Measurements from ENCODE around the gene KRT34. TPM values are rescaled to one million over a fixed set of nuclear protein-coding genes. Genes with fewer than 3 reads are reported as not detected.

Gene KRT34
- polyA plus RNA-seq, 1 of the 3 experiments (the other 2 are of a cell fraction) = 0.08 TPM

GRCh38 chr17:41333836-41334235 lies 48.3 kb downstream of the KRT34 start:
- no peaks in the 10 kb centered on the region for H3K9me2 ChIP-seq
- H3K4me2 ChIP-seq = no peak overlapping the region
- H3K27ac ChIP-seq (ENCODE audit: low read depth in 2 of 2, low read length in 1 of 2) = no peak overlapping the region
- no peak overlapping the region for H3K9ac ChIP-seq
- H2AFZ ChIP-seq (ENCODE audit: low read depth) = no peak overlapping the region
- no peaks in the 10 kb centered on the region for H3K36me3 ChIP-seq (replicated peaks in 1 of 2; ENCODE audit: control insufficient read depth in 1 of 2, insufficient read depth in 2 of 2, low read length in 1 of 2)
- no peaks in the 10 kb centered on the region for H3K27me3 ChIP-seq (ENCODE audit: insufficient read depth)
- no peaks in the 10 kb centered on the region for H3K4me1 ChIP-seq (ENCODE audit: control insufficient read depth in 1 of 2, insufficient read depth in 2 of 2, low read depth in 1 of 2, low read length in 1 of 2)
- TF ChIP-seq RXRA (IDR thresholded peaks at IDR 0.05; ENCODE audit: borderline replicate concordance, low read depth) = no peak
- no peak for TF ChIP-seq USF2 (IDR thresholded peaks at IDR 0.05; ENCODE audit: borderline replicate concordance, low read depth, low read length)
- TF ChIP-seq SMC3 (IDR thresholded peaks at IDR 0.05; ENCODE audit: low read depth, low read length) = no peak
- TF ChIP-seq EZH2phosphoT487 (IDR thresholded peaks at IDR 0.05; ENCODE audit: borderline replicate concordance, low read depth) = no peak
- TF ChIP-seq TEAD4 (IDR thresholded peaks at IDR 0.05; ENCODE audit: borderline replicate concordance, insufficient read depth) = no peak
- no peak for TF ChIP-seq RAD21 (IDR thresholded peaks at IDR 0.05; ENCODE audit: low read length)
- TF ChIP-seq, protein P1, sequence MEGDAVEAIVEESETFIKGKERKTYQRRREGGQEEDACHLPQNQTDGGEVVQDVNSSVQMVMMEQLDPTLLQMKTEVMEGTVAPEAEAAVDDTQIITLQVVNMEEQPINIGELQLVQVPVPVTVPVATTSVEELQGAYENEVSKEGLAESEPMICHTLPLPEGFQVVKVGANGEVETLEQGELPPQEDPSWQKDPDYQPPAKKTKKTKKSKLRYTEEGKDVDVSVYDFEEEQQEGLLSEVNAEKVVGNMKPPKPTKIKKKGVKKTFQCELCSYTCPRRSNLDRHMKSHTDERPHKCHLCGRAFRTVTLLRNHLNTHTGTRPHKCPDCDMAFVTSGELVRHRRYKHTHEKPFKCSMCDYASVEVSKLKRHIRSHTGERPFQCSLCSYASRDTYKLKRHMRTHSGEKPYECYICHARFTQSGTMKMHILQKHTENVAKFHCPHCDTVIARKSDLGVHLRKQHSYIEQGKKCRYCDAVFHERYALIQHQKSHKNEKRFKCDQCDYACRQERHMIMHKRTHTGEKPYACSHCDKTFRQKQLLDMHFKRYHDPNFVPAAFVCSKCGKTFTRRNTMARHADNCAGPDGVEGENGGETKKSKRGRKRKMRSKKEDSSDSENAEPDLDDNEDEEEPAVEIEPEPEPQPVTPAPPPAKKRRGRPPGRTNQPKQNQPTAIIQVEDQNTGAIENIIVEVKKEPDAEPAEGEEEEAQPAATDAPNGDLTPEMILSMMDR (IDR thresholded peaks at IDR 0.05) = no peak
- TF ChIP-seq GABPA (IDR thresholded peaks at IDR 0.05; ENCODE audit: low read depth) = no peak
- no peak for TF ChIP-seq FOXJ3 (CRISPR knock-in tag; IDR thresholded peaks at IDR 0.05)
- no peak for TF ChIP-seq USF1 (IDR thresholded peaks at IDR 0.05; ENCODE audit: borderline replicate concordance, low read depth)
- no peak overlapping the region for H3K4me3 ChIP-seq (ENCODE audit: low read depth in 2 of 2, low read length in 1 of 2)
- no peaks in the 10 kb centered on the region for H4K20me1 ChIP-seq (ENCODE audit: insufficient read depth)
- 56% methylated on average over 3 of the region's 3 CpGs for WGBS (ENCODE audit: low lambda C conversion rate)
- ChIA-PET CTCF (interaction anchor here (0.6 to 2.2 kb wide), 2 partner anchors 12 to 1901 kb away, joined by 3 to 9 read pairs; no protein-coding TSS in a partner anchor), POLR2A (no interaction called here)
- H3K9me3 ChIP-seq = no peaks in the 10 kb centered on the region
- no peaks in the 10 kb centered on the region for H3K79me2 ChIP-seq (ENCODE audit: insufficient read depth)
- DNase-seq = no peak
- H3F3A ChIP-seq (replicated peaks; ENCODE audit: insufficient read depth) = no peaks in the 10 kb centered on the region

DNA sequence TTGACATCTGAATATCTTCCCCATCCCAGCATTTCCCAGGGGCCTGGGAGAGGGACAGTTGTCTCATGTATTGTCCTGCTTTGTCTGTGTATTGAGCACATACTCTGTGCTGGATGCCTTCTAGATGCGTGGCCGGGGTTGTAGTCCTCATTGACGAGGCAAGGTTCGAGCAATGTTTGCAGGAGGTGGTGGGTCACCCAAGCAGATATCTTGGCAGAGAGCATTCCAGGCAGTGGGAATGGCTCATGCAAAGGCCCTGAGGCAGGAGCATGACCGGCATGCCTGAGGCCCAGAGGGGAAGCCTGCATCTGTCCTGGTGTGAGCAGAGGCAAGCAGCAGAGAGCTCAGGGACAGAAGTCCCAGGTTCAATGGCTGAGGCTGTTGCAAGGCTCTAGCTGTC lies 49.0 kb downstream of the KRT34 start:
- Histone ChIP-seq H3K27me3 (ENCODE audit: insufficient read depth) (no peaks in the 10 kb centered on the region), H3K9ac (no peak overlapping the region), H3K27ac (ENCODE audit: low read depth in 2 of 2, low read length in 1 of 2) (no peak overlapping the region), H4K20me1 (ENCODE audit: insufficient read depth) (no peaks in the 10 kb centered on the region), H2AFZ (ENCODE audit: low read depth) (no peak overlapping the region), H3K4me2 (no peak overlapping the region), H3K9me3 (no peaks in the 10 kb centered on the region), H3K4me3 (ENCODE audit: low read depth in 2 of 2, low read length in 1 of 2) (no peak overlapping the region), H3K36me3 (replicated peaks in 1 of 2; ENCODE audit: control insufficient read depth in 1 of 2, insufficient read depth in 2 of 2, low read length in 1 of 2) (no peaks in the 10 kb centered on the region), H3F3A (replicated peaks; ENCODE audit: insufficient read depth) (no peaks in the 10 kb centered on the region), H3K79me2 (ENCODE audit: insufficient read depth) (no peaks in the 10 kb centered on the region), H3K9me2 (no peaks in the 10 kb centered on the region), H3K4me1 (ENCODE audit: control insufficient read depth in 1 of 2, insufficient read depth in 2 of 2, low read depth in 1 of 2, low read length in 1 of 2) (no peaks in the 10 kb centered on the region)
- no peak for TF ChIP-seq JUND (IDR thresholded peaks at IDR 0.05)
- no peak for TF ChIP-seq ELF1 (IDR thresholded peaks at IDR 0.05)
- TF ChIP-seq RXRA (IDR thresholded peaks at IDR 0.05; ENCODE audit: borderline replicate concordance, low read depth) = no peak
- no peak for TF ChIP-seq POLR2AphosphoS5 (IDR thresholded peaks at IDR 0.05; ENCODE audit: low read depth, low read length)
- TF ChIP-seq RAD21 (IDR thresholded peaks at IDR 0.05; ENCODE audit: low read length) = no peak
- TF ChIP-seq MEF2A (IDR thresholded peaks at IDR 0.05; ENCODE audit: borderline replicate concordance, low read depth) = no peak
- no peak for TF ChIP-seq MAX (IDR thresholded peaks at IDR 0.05; ENCODE audit: low read depth)
- TF ChIP-seq GABPA (IDR thresholded peaks at IDR 0.05; ENCODE audit: low read depth) = no peak
- TF ChIP-seq GATA2 (CRISPR knock-in tag; IDR thresholded peaks at IDR 0.05) = no peak
- no peak for TF ChIP-seq TCF12 (IDR thresholded peaks at IDR 0.05)
- no peak for TF ChIP-seq CHD2 (IDR thresholded peaks at IDR 0.05; ENCODE audit: low read length, partially characterized antibody)
- TF ChIP-seq SIN3A (IDR thresholded peaks at IDR 0.05; ENCODE audit: borderline replicate concordance, low read depth, low read length) = no peak
- no peak for TF ChIP-seq FOXM1 (IDR thresholded peaks at IDR 0.05; ENCODE audit: low read depth)
- TF ChIP-seq, protein P1 (IDR thresholded peaks at IDR 0.05) = no peak
- TF ChIP-seq NRF1 (IDR thresholded peaks at IDR 0.05; ENCODE audit: low read depth, low read length) = no peak
- CTCF ChIA-PET = interaction anchor here (2.2 kb wide), 1 partner anchor 11 kb away, joined by 9 read pairs; no protein-coding TSS in a partner anchor
- 50% methylated on average over 5 of the region's 5 CpGs for WGBS (ENCODE audit: low lambda C conversion rate)
- POLR2A ChIA-PET = no interaction called here
- DNase-seq = no peak
